Hepatocyte (in vitro differentiated cells): ENCODE data around the gene PIGP.

Experiments used
- CTCF ChIP-seq: fragments of 200-600 bp; sonication (generic); IDR thresholded peaks from 2 replicates; pipeline ENCODE4 v1.5.1; 2016; ENCODE audit warnings: antibody characterized with exemption, mild to moderate bottlenecking; ENCODE audit not compliant: poor library complexity
- EZH2 ChIP-seq: fragments of 200-600 bp; sonication (generic); IDR thresholded peaks from 2 replicates; pipeline ENCODE4 v1.6.1; 2016; ENCODE audit warnings: antibody characterized with exemption, mild to moderate bottlenecking, borderline replicate concordance
- EZH2phosphoT487 ChIP-seq: fragments of 200-600 bp; sonication (generic); IDR thresholded peaks from one replicate; pipeline ENCODE4 v1.6.1; 2018; ENCODE audit warnings: antibody characterized with exemption, mild to moderate bottlenecking, low read depth, moderate library complexity; ENCODE audit not compliant: unreplicated experiment, severe bottlenecking

GRCh38 chr21:37045556-37045955, 27.3 kb downstream of the PIGP start:
- TF ChIP-seq EZH2phosphoT487 (no peak), CTCF (no peak), EZH2 (no peak)
